CD4-positive, alpha-beta memory T cell (primary cell): ENCODE measurements around the gene PDE6G. TPM values are rescaled to one million over a fixed set of nuclear protein-coding genes. Genes with fewer than 3 reads are reported as not detected.
A peak's percentile ranks its signal among the peaks of the same experiment; 100 is the strongest.

Experiments
- CTCF ChIA-PET: fragments of 350-600 bp; sonication (Branson Sonifier 250); formaldehyde crosslinking; loops from one replicate; lab custom pipeline; 2021; ENCODE audit warnings: inconsistent platforms; ENCODE audit not compliant: partially characterized antibody; lab: Charles Lee
- POLR2A ChIA-PET: fragments of 350-600 bp; sonication (Branson Sonifier 250); formaldehyde crosslinking; loops from one replicate; lab custom pipeline; 2021; ENCODE audit not compliant: partially characterized antibody; lab: Charles Lee
- DNase-seq, 5 donors: peaks; one replicate each; pipeline versions ENCODE4 v3.0.0 to v3.0.0-alpha.2; 2020 to 2022; ENCODE audit warnings: mixed read lengths in 1 of 5
- H3K27ac ChIP-seq: one replicate; pipeline ENCODE4 v1.7.0; 2013; ENCODE audit warnings: low read depth, low read length
- H3K27me3 ChIP-seq: 2 replicates; pipeline ENCODE4 v1.7.0; 2013; ENCODE audit warnings: mild to moderate bottlenecking, low read length, moderate library complexity; ENCODE audit not compliant: insufficient read depth
- H3K36me3 ChIP-seq: 2 replicates; pipeline ENCODE4 v1.7.0; 2013; ENCODE audit warnings: mild to moderate bottlenecking, low read length, moderate library complexity; ENCODE audit not compliant: insufficient read depth
- H3K4me1 ChIP-seq: 2 replicates; pipeline ENCODE4 v1.7.0; 2013; ENCODE audit warnings: mild to moderate bottlenecking, low read length, moderate library complexity; ENCODE audit not compliant: insufficient read depth
- H3K4me3 ChIP-seq, 2 donors: one replicate each; pipeline ENCODE4 v1.7.0; 2013; ENCODE audit warnings: low read length in 2 of 2, mild to moderate bottlenecking in 1 of 2
- H3K9me3 ChIP-seq, 2 donors: one replicate each; pipeline ENCODE4 v1.7.0; 2013; ENCODE audit warnings: low read length in 2 of 2, control low read depth in 1 of 2; ENCODE audit not compliant: control insufficient read depth in 1 of 2
- H3K27ac Mint-ChIP-seq, 7 donors: one replicate each; pipeline ENCODE4 v1.8.0; 2020 to 2021; ENCODE audit warnings: mixed read lengths in 7 of 7, mild to moderate bottlenecking in 6 of 7, inconsistent platforms in 3 of 7, moderate library complexity in 3 of 7
- H3K27me3 Mint-ChIP-seq, 2 donors: one replicate each; pipeline ENCODE4 v1.8.0; 2020 to 2021; ENCODE audit warnings: mixed read lengths in 2 of 2
- H3K36me3 Mint-ChIP-seq, 2 donors: one replicate each; pipeline ENCODE4 v1.8.0; 2020 to 2021; ENCODE audit warnings: mixed read lengths in 2 of 2, inconsistent platforms in 1 of 2, mild to moderate bottlenecking in 1 of 2
- H3K4me1 Mint-ChIP-seq, 4 donors: one replicate each; pipeline ENCODE4 v1.8.0; 2020 to 2021; ENCODE audit warnings: mixed read lengths in 4 of 4, mild to moderate bottlenecking in 1 of 4
- H3K4me3 Mint-ChIP-seq, 8 donors: one replicate each; pipeline ENCODE4 v1.8.0; 2020 to 2021; ENCODE audit warnings: mixed read lengths in 8 of 8, mild to moderate bottlenecking in 7 of 8, moderate library complexity in 6 of 8, inconsistent platforms in 3 of 8
- H3K9me3 Mint-ChIP-seq, 8 donors: one replicate each; pipeline ENCODE4 v1.8.0; 2020 to 2021; ENCODE audit warnings: mixed read lengths in 8 of 8, mild to moderate bottlenecking in 5 of 8, inconsistent platforms in 3 of 8, moderate library complexity in 1 of 8
- intact Hi-C: fragments of 100-400 bp; cut with micrococcal nuclease; formaldehyde crosslinking; loops from one replicate; pipeline ENCODE4 v1.15.1; 2023
- polyA plus RNA-seq, 2 donors: library from polyadenylated mRNA; unstranded; fragments of 300-500 nt; fragmentation: Illumina TruSeq; gene quantifications; one replicate each; pipeline ENCODE4 v1.2.3, GENCODE V29; 2021
- total RNA-seq, 2 experiments: library from RNA; stranded (reverse); gene quantifications; one replicate each; pipeline ENCODE4 v1.2.3, GENCODE V29; 2021

Gene PDE6G
- total and polyA plus RNA-seq, 4 experiments from 2014 or later, result 0.83 to 1.3 (median 1.1) TPM

DNA sequence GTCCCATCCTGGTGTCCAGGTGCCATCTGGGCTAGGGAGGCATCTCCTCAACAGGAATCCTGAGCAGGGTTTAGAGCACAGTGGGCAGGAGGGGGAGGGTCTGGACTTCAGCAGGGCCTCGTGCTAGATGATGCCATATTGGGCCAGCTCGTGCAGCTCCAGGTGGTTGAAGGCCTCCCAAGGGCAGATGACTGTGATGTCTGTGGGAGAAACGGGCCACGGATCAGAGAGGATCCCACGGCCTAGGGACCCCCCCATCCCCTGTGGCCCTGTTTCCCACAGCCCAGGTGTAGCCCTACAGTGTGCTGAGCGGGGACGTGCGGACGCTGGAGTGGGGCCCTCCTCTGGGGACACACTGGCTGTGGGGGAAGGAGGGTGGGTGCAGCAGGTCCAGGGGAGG lies 5.4 kb downstream of the PDE6G start:
- H3K27me3 Mint-ChIP-seq, result peaks cover 13 to 19% of the 10 kb centered on the region in 2 donors
- intact Hi-C loops, result no loop called here
- Histone ChIP-seq H3K9me3 (no peaks in the 10 kb centered on the region), H3K4me3 (no peak overlapping the region), H3K36me3 (no peaks in the 10 kb centered on the region), H3K4me1 (peaks cover 8% of the 10 kb centered on the region), H3K27me3 (no peaks in the 10 kb centered on the region), H3K27ac (no peak overlapping the region)
- ChIA-PET POLR2A (no interaction called here), CTCF (no interaction called here)
- no peak for DNase-seq
- no peak overlapping the region for H3K4me3 Mint-ChIP-seq
- no peaks in the 10 kb centered on the region for H3K36me3 Mint-ChIP-seq
- peaks cover 3 to 14% (median 5%) of the 10 kb centered on the region in 4 donors for H3K4me1 Mint-ChIP-seq
- no peak overlapping the region for H3K27ac Mint-ChIP-seq
- peaks cover 0 to 4% (median 0%) of the 10 kb centered on the region in 8 donors for H3K9me3 Mint-ChIP-seq

- H3K9me3 ChIP-seq, result no peaks in the 10 kb centered on the region
- H3K27ac Mint-ChIP-seq, result no peak overlapping the region
- no peak overlapping the region for H3K4me3 Mint-ChIP-seq
- H3K9me3 Mint-ChIP-seq, result peaks cover 0 to 4% (median 0%) of the 10 kb centered on the region in 8 donors
- no peaks in the 10 kb centered on the region for H3K36me3 ChIP-seq
- intact Hi-C loops, result no loop called here
- ChIA-PET POLR2A (interaction anchor here (0.6 kb wide), 1 partner anchor 93 kb away, joined by 3 read pairs; no protein-coding TSS in a partner anchor), CTCF (no interaction called here)
- H3K27me3 ChIP-seq, result no peaks in the 10 kb centered on the region
- H3K36me3 Mint-ChIP-seq, result no peaks in the 10 kb centered on the region
- peaks cover 3 to 9% (median 5%) of the 10 kb centered on the region in 4 donors for H3K4me1 Mint-ChIP-seq
- no peak overlapping the region for H3K4me3 ChIP-seq
- H3K4me1 ChIP-seq, result peaks cover 8% of the 10 kb centered on the region
- peaks cover 14 to 19% of the 10 kb centered on the region in 2 donors for H3K27me3 Mint-ChIP-seq
- H3K27ac ChIP-seq, result no peak overlapping the region
- DNase-seq, result no peak
Measured at GRCh38 chr17:81648707-81649085, 7.6 kb downstream of the PDE6G start.

DNA sequence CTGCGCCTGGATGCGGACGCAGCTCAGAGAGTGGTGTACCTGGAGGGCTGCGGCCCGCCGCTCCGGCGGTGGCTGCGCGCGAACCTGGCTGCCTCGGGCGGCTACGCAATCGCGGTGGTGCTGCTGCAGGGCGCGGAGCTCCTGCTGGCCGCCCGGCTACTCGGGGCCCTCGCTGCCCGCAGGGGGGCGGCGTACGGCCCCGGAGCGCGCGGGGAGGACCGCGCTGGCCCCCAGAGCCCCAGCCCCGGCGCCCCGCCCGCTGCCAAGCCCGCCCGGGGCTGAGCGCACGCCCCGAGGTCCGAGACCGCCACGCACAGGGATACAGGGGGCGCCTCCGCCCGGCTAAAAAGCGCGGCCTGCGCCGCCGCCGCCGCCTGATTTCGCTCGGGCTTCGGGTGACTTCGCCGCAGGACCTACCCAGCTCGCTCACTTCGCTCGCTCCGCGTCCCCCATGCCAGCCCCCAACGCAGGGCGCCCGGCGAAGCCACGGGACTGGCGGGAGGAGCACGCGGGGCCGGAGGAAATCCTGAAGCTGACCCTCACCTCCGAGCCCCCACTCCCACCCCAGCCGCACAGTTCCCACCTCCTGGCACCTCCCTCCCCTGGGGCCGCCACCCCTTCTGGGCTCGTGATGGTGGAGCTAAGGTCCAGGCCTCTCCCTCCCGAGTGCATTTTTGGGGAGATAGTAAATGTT lies 8.2 kb downstream of the PDE6G start:
- DNase-seq, result no peak
- no peak overlapping the region for H3K4me3 Mint-ChIP-seq
- peaks cover 11 to 16% of the 10 kb centered on the region in 2 donors for H3K27me3 Mint-ChIP-seq
- H3K36me3 Mint-ChIP-seq, result no peaks in the 10 kb centered on the region
- peaks cover 0 to 5% (median 3%) of the 10 kb centered on the region in 4 donors for H3K4me1 Mint-ChIP-seq
- Histone ChIP-seq H3K27me3 (no peaks in the 10 kb centered on the region), H3K4me1 (peaks cover 4% of the 10 kb centered on the region), H3K9me3 (no peaks in the 10 kb centered on the region), H3K36me3 (no peaks in the 10 kb centered on the region), H3K4me3 (no peak overlapping the region), H3K27ac (no peak overlapping the region)
- POLR2A ChIA-PET, result no interaction called here
- intact Hi-C loops, result no loop called here
- H3K9me3 Mint-ChIP-seq, result peaks cover 0 to 4% (median 0%) of the 10 kb centered on the region in 8 donors
- CTCF ChIA-PET, result no interaction called here
- H3K27ac Mint-ChIP-seq, result no peak overlapping the region

- DNase-seq, result no peak
- intact Hi-C loops, result no loop called here
- CTCF ChIA-PET, result no interaction called here
Measured at GRCh38 chr17:81647640-81648012, 8.7 kb downstream of the PDE6G start.

GRCh38 chr17:81646869-81647600 lies 9.3 kb downstream of the PDE6G start:
- H3K4me1 Mint-ChIP-seq, result peaks cover 0 to 5% (median 3%) of the 10 kb centered on the region in 4 donors

More at GRCh38 chr17:81647640-81648012, 8.7 kb downstream of the PDE6G start:
- Histone ChIP-seq H3K4me3 (no peak overlapping the region), H3K9me3 (no peaks in the 10 kb centered on the region), H3K4me1 (no peaks in the 10 kb centered on the region), H3K27ac (no peak overlapping the region), H3K36me3 (no peaks in the 10 kb centered on the region), H3K27me3 (no peaks in the 10 kb centered on the region)
- POLR2A ChIA-PET, result no interaction called here
- Mint-ChIP-seq H3K4me1 (peaks cover 0 to 5% (median 3%) of the 10 kb centered on the region in 4 donors), H3K27me3 (peaks cover 11 to 16% of the 10 kb centered on the region in 2 donors), H3K9me3 (peaks cover 0 to 4% (median 0%) of the 10 kb centered on the region in 8 donors), H3K4me3 (no peak overlapping the region), H3K27ac (no peak overlapping the region), H3K36me3 (no peaks in the 10 kb centered on the region)

DNA sequence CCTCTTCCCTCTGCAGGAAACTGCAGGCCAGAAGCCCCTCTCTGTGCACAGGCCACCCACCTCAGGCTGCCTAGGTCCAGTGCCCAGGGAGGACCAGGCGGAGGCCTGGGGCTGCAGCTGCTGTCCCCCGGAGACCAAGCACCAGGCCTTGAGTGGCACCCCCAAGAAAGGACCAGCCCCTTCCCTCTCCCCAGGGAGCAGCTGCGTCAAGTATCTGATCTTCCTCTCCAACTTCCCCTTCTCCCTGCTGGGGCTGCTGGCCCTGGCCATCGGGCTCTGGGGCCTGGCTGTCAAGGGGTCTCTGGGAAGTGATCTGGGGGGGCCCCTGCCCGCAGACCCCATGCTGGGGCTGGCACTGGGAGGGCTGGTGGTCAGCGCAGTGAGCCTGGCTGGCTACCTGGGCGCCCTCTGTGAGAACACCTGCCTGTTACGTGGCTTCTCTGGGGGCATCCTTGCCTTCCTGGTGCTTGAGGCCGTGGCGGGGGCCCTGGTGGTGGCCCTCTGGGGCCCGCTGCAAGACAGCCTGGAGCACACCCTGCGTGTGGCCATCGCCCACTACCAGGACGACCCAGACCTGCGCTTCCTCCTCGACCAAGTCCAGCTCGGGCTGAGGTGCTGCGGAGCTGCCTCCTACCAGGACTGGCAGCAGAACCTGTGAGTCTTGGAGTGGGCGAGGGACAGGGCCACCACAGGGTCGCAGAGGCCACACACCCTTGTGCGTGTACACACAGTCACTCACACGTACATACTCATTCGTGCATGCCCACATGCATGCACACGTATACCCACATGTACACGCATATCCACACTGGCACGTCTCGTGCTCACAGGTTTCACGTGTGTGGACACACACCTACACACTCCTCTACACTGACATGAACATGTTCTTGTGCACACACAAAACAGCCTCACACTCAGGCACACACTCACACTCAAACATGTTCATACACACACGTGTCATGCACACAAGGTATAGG lies 11.1 kb downstream of the PDE6G start:
- no peaks in the 10 kb centered on the region for H3K4me1 ChIP-seq
- Mint-ChIP-seq H3K9me3 (peaks cover 0 to 4% (median 0%) of the 10 kb centered on the region in 8 donors), H3K4me3 (no peak overlapping the region), H3K4me1 (no peaks in the 10 kb centered on the region), H3K27ac (no peak overlapping the region), H3K27me3 (peaks cover 6 to 11% of the 10 kb centered on the region in 2 donors), H3K36me3 (no peaks in the 10 kb centered on the region)
- no peak overlapping the region for H3K4me3 ChIP-seq
- POLR2A ChIA-PET, result no interaction called here
- no peaks in the 10 kb centered on the region for H3K9me3 ChIP-seq
- no peaks in the 10 kb centered on the region for H3K36me3 ChIP-seq
- H3K27ac ChIP-seq, result no peak overlapping the region
- H3K27me3 ChIP-seq, result no peaks in the 10 kb centered on the region
- intact Hi-C loops, result no loop called here
- DNase-seq, result no peak
- CTCF ChIA-PET, result no interaction called here

More at GRCh38 chr17:81646869-81647600, 9.3 kb downstream of the PDE6G start:
- Histone ChIP-seq H3K27ac (no peak overlapping the region), H3K4me3 (no peak overlapping the region), H3K4me1 (no peaks in the 10 kb centered on the region), H3K9me3 (no peaks in the 10 kb centered on the region), H3K36me3 (no peaks in the 10 kb centered on the region), H3K27me3 (no peaks in the 10 kb centered on the region)
- POLR2A ChIA-PET, result no interaction called here
- H3K4me3 Mint-ChIP-seq, result no peak overlapping the region
- intact Hi-C loops, result no loop called here
- H3K9me3 Mint-ChIP-seq, result peaks cover 0 to 4% (median 0%) of the 10 kb centered on the region in 8 donors
- peak overlapping the region in 1 of 7 donors; percentile 41 for H3K27ac Mint-ChIP-seq
- CTCF ChIA-PET, result no interaction called here
- DNase-seq, result no peak
- H3K36me3 Mint-ChIP-seq, result no peaks in the 10 kb centered on the region
- H3K27me3 Mint-ChIP-seq, result peaks cover 11 to 16% of the 10 kb centered on the region in 2 donors
